Spleen (tissue), 11 donors: Measurements from ENCODE around the gene IFNE. TPM values are rescaled to one million over a fixed set of nuclear protein-coding genes. Genes with fewer than 3 reads are reported as not detected.

ENCODE experiments used
- DNase-seq: peaks from one replicate; pipeline ENCODE4 v3.0.0-alpha.2; 2020
- H3K27ac ChIP-seq, 8 donors: fragments of 200-600 bp; sonication (generic) in 7 of 8; 1 replicate in 4 of 8; 2 replicates in 4 of 8; pipeline versions ENCODE4 v1.5.0 to v1.8.0; 2016 to 2021; ENCODE audit warnings: inconsistent platforms in 4 of 8, mild to moderate bottlenecking in 4 of 8, moderate library complexity in 1 of 8
- H3K27me3 ChIP-seq, 7 donors: fragments of 200-600 bp; sonication (generic) in 6 of 7; replicated peaks in 1 of 7; 1 replicate in 4 of 7; 2 replicates in 3 of 7; pipeline versions ENCODE4 v1.5.0 to v1.8.0; 2016 to 2021; ENCODE audit warnings: inconsistent platforms in 3 of 7, mild to moderate bottlenecking in 1 of 7
- H3K36me3 ChIP-seq, 6 donors: fragments of 200-600 bp; sonication (generic) in 5 of 6; 1 replicate in 4 of 6; 2 replicates in 2 of 6; pipeline versions ENCODE4 v1.5.0 to v1.8.0; 2016 to 2021; ENCODE audit warnings: inconsistent platforms in 2 of 6
- H3K4me1 ChIP-seq, 6 donors: fragments of 200-600 bp; sonication (generic) in 5 of 6; 1 replicate in 3 of 6; 2 replicates in 3 of 6; pipeline versions ENCODE4 v1.5.0 to v1.8.0; 2016 to 2021; ENCODE audit warnings: inconsistent platforms in 3 of 6
- H3K4me3 ChIP-seq, 8 donors: fragments of 200-600 bp; sonication (generic) in 7 of 8; 1 replicate in 4 of 8; 2 replicates in 4 of 8; pipeline versions ENCODE4 v1.5.0 to v1.8.0; 2016 to 2021; ENCODE audit warnings: inconsistent platforms in 4 of 8, mild to moderate bottlenecking in 4 of 8, moderate library complexity in 2 of 8
- H3K9me3 ChIP-seq, 8 donors: fragments of 200-600 bp; sonication (generic) in 7 of 8; 1 replicate in 4 of 8; 2 replicates in 4 of 8; pipeline versions ENCODE4 v1.5.0 to v1.8.0; 2016 to 2021; ENCODE audit warnings: inconsistent platforms in 4 of 8
- CTCF ChIP-seq, 11 experiments: fragments of 200-600 bp in 7 of 11; fragments of 450-650 bp in 4 of 11; sonication (generic) in 4 of 11; IDR thresholded peaks in 8 of 11; conservative IDR thresholded peaks in 3 of 11; 1 replicate in 7 of 11; 2 replicates in 4 of 11; pipeline versions ENCODE4 v1.4.0 to v1.8.0; 2016 to 2021; ENCODE audit warnings: antibody characterized with exemption in 11 of 11, inconsistent platforms in 4 of 11, mild to moderate bottlenecking in 1 of 11
- POLR2A ChIP-seq, 3 donors: fragments of 450-650 bp; IDR thresholded peaks; one replicate each; pipeline ENCODE4 v1.5.1; 2017; ENCODE audit warnings: antibody characterized with exemption in 3 of 3, mild to moderate bottlenecking in 1 of 3
- POLR2AphosphoS5 ChIP-seq, 3 donors: sonication (generic); formaldehyde crosslinking; IDR thresholded peaks; one replicate each; pipeline ENCODE4 v1.5.1; 2017; ENCODE audit warnings: antibody characterized with exemption in 3 of 3
- WGBS, 5 donors: extraction: QIAGEN DNeasy Blood & Tissue Kit in 3 of 5; methylation state at CpG; one replicate each; pipeline versions ENCODE4 v1.1.5 to v1.1.7; 2013 to 2018; 5-methylcytosine and 5-hydroxymethylcytosine counted together
- intact Hi-C: fragments of 100-400 bp; cut with DNase I; formaldehyde crosslinking; loops from one replicate; pipeline ENCODE4 v1.15.0; 2023; ENCODE audit warnings: low total_unique reads
- polyA plus RNA-seq, 3 donors: library from polyadenylated mRNA; stranded (reverse); fragments of 200-250 nt; gene quantifications; one replicate each; pipeline ENCODE4 v1.2.1, GENCODE V29; 2013
- total RNA-seq, 7 donors: library from RNA; depleted of rRNA in 3 of 7; stranded (reverse); fragments of >200 nt in 3 of 7; fragmentation: NEBNext Ultra II Directional in 4 of 7; extraction: Animal tissue kit (Norgen Biotek cat#: 25700) in 4 of 7; gene quantifications; one replicate each; pipeline versions ENCODE4 v1.1.0 to v1.2.1, GENCODE V29; 2016 to 2021
- donor health status: healthy with polysubstance abuse.
- donor health status: DM: no; HTN: no; CAD: no; lungs with moderate emphysema.
- donor health status: DM: no; HTN: no; CAD: no.
- donor health status: Bipolar disorder and iron deficiency.
- donor health status: healthy.
- donor health status: DM: no; HTN: no; CAD: no.
- donor health status: DM: yes; HTN: yes; CAD: no.

IFNE gene
- total and polyA plus RNA-seq, 10 donors: 0.11 to 0.12 TPM; not detected in 8

GRCh38 chr9:21510806-21511205, 28.7 kb upstream of the IFNE start:
- Histone ChIP-seq H3K4me3 (no peak overlapping the region), H3K36me3 (no peaks in the 10 kb centered on the region), H3K27ac (no peak overlapping the region), H3K4me1 (peaks cover 0 to 11% (median 4%) of the 10 kb centered on the region in 6 donors), H3K27me3 (peaks cover 0 to 1% (median 0%) of the 10 kb centered on the region in 7 donors), H3K9me3 (no peaks in the 10 kb centered on the region)
- DNase-seq: no peak
- WGBS, 5 donors: 63 to 85% (median 70%) methylated on average over 1 of the region's 1 CpG
- TF ChIP-seq CTCF (IDR thresholded peaks at IDR 0.05 in 8 of 11, conservative IDR thresholded peaks at IDR 0.05 in 3 of 11) (no peak), POLR2A (IDR thresholded peaks at IDR 0.05) (no peak), POLR2AphosphoS5 (IDR thresholded peaks at IDR 0.05) (no peak)
- intact Hi-C loops: no loop called here

- Histone ChIP-seq H3K27me3 (peaks cover 0 to 10% (median 0%) of the 10 kb centered on the region in 7 donors), H3K9me3 (no peaks in the 10 kb centered on the region), H3K27ac (no peak overlapping the region), H3K36me3 (no peaks in the 10 kb centered on the region), H3K4me3 (no peak overlapping the region), H3K4me1 (peaks cover 0 to 17% (median 4%) of the 10 kb centered on the region in 6 donors)
- 86 to 97% (median 93%) methylated on average over 3 of the region's 3 CpGs for WGBS, 5 donors
- TF ChIP-seq POLR2AphosphoS5 (IDR thresholded peaks at IDR 0.05): no peak
- TF ChIP-seq CTCF (IDR thresholded peaks at IDR 0.05 in 8 of 11, conservative IDR thresholded peaks at IDR 0.05 in 3 of 11): no peak
- no peak for TF ChIP-seq POLR2A (IDR thresholded peaks at IDR 0.05)
- DNase-seq: no peak
- intact Hi-C loops: no loop called here
Measured at GRCh38 chr9:21507483-21507790, 25.3 kb upstream of the IFNE start.

GRCh38 chr9:21506626-21507482, 24.7 kb upstream of the IFNE start:
- DNase-seq: no peak
- Histone ChIP-seq H3K4me1 (peaks cover 0 to 17% (median 4%) of the 10 kb centered on the region in 6 donors), H3K27ac (no peak overlapping the region), H3K36me3 (no peaks in the 10 kb centered on the region), H3K9me3 (no peaks in the 10 kb centered on the region), H3K4me3 (no peak overlapping the region), H3K27me3 (peaks cover 0 to 10% (median 0%) of the 10 kb centered on the region in 7 donors)
- WGBS, 5 donors: 48 to 69% (median 57%) methylated on average over 4 of the region's 4 CpGs
- intact Hi-C loops: no loop called here
- TF ChIP-seq CTCF (IDR thresholded peaks at IDR 0.05 in 8 of 11, conservative IDR thresholded peaks at IDR 0.05 in 3 of 11): no peak
- TF ChIP-seq POLR2A (IDR thresholded peaks at IDR 0.05): no peak

- no peaks in the 10 kb centered on the region for H3K36me3 ChIP-seq
- no peak overlapping the region for H3K27ac ChIP-seq
- H3K27me3 ChIP-seq: peaks cover 0 to 10% (median 0%) of the 10 kb centered on the region in 7 donors
- WGBS, 5 donors: 46 to 57% (median 48%) methylated on average over 10 of the region's 10 CpGs
- H3K4me3 ChIP-seq: no peak overlapping the region
- DNase-seq: no peak
- TF ChIP-seq CTCF (IDR thresholded peaks at IDR 0.05 in 8 of 11, conservative IDR thresholded peaks at IDR 0.05 in 3 of 11) (no peak), POLR2AphosphoS5 (IDR thresholded peaks at IDR 0.05) (no peak), POLR2A (IDR thresholded peaks at IDR 0.05) (no peak)
- peaks cover 0 to 17% (median 4%) of the 10 kb centered on the region in 6 donors for H3K4me1 ChIP-seq
- intact Hi-C loops: no loop called here
- H3K9me3 ChIP-seq: no peaks in the 10 kb centered on the region
Measured at GRCh38 chr9:21505425-21506179, 23.5 kb upstream of the IFNE start.
